Measurements from ENCODE around the gene NTM.
"Not testable (repeated sequence)": the region's sequence is repeated elsewhere in the genome, so short reads cannot be mapped to it uniquely, and the experiment has no call there.

NTM gene

GRCh38 chr11:132351050-132351449 lies 980.6 kb downstream of the NTM start:
- no peak for DNase-seq

- DNase-seq, result no peak
Observed at GRCh38 chr11:132352497-132352896, 982.1 kb downstream of the NTM start.

GRCh38 chr11:132353255-132353654 lies 982.8 kb downstream of the NTM start:
- no peak for DNase-seq

DNA sequence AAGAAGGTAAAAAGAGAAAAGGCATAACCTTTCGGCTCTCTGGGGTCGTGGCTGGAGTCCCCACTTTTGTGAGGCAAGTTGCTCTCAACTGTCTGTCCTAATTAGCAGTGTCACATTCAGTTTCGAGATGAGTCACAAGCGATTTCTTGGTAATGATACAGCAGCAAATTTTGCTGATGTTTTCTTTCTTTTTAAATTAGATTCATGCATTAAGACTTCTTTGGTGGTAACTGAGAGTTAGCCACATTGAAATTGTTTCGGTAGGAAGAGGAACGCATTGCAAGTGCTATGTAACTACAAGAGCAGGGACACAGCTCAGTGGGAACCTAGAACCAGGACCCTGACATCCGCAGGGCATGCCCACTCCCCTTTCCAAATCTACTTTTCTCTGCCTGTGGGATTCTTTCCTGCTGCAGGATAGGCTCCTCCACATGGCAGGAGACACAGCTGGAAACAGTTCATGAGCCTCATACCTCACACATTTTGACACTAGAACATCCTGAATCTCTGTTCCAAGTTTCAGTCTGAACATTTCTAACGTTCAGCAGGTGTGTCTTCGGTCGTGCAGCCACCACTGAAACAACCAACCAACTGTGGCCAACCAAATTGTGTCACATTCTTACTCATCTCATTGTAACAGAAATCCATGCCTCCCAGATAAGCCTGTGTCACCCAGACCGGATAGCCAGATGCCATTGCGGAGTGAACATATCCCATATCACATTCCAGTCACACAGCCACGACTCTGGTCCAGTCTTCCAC lies 987.6 kb downstream of the NTM start:
- no peak for DNase-seq

GRCh38 chr11:132358573-132358953 lies 988.1 kb downstream of the NTM start:
- no peak for DNase-seq

- no peak for DNase-seq
Observed at GRCh38 chr11:132361011-132361550, 990.7 kb downstream of the NTM start.

DNA sequence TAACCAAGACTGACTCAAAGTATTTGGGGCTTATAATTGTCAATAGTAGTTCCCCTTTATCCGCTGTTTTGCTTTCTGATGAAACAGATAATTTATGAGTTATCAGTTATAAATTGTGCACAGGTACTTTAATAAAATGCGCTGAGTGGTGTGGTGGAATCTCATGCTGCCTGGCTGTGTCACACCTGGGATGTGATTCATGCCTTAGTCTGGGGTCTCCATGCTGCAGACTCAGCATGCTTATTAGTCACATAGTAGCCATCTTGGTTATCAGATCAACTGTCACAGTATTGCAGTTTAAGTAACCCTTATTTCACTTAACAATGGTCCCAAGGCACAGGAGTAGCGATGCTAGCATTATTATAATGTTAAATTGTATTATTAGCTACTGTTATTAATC lies 995.2 kb downstream of the NTM start:
- no peak for DNase-seq

DNA sequence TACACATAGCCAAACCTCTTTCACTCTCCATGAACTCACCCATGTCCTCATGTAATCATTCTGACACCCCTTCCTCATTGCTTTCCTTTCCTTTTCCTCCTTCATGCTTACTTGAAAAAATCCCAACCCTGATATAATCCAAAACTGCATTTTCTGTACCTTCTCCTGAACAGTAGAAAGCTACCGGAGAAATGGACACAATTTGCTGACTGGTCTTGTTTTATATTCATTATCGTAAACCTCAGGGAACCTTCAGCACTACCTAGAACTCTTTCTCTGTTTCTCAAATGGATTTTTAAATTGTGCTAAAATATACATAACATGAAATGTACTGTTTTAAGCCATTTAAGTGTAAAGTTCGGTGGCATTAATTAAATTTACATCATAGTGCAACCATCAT lies 996.9 kb downstream of the NTM start:
- no peak for DNase-seq

GRCh38 chr11:132370114-132370513 lies 999.7 kb downstream of the NTM start:
- DNase-seq, result not testable (repeated sequence)

GRCh38 chr11:132373405-132374143 lies 1003.2 kb downstream of the NTM start:
- no peak for DNase-seq

GRCh38 chr11:132379540-132379939 lies 1009.1 kb downstream of the NTM start:
- DNase-seq, result no peak

Measured in stimulated activated CD4-positive, alpha-beta T cell treated with anti-CD3 and anti-CD28 coated beads, Interleukin-1b, Interleukin-23, amount 100 ng/mL, for 48 hours (primary cell).